HepG2 (cell line): ENCODE results near the gene SKP1. TPM values are rescaled to one million over a fixed set of nuclear protein-coding genes. Genes with fewer than 3 reads are reported as not detected.

Source experiments
- ATAC-seq: fragments of 200-7000 bp; cut with Tn5 transposase; 3 replicates; pipeline ENCODE4 v1.9.1; 2020; ENCODE audit warnings: mild to moderate bottlenecking, moderate library complexity
- BruUV-seq: library from RNA; stranded (reverse); fragments of 400-500 nt; replicated peaks from 2 replicates; lab custom pipeline; 2021; lab: Mats Ljungman, UMichigan
- CTCF ChIA-PET: fragments of 300-600 bp; formaldehyde crosslinking; extraction: SDS; loops from one replicate; lab custom pipeline; 2021; ENCODE audit warnings: low total read pairs, inconsistent platforms, low intra/inter-chr PET ratio; lab: Yijun Ruan, JAX
- POLR2A ChIA-PET: fragments of 350-600 bp; sonication (Branson Sonifier 250); formaldehyde crosslinking; loops from one replicate; lab custom pipeline; 2020; ENCODE audit warnings: antibody characterized with exemption, inconsistent platforms; lab: Yijun Ruan, JAX
- DNase-seq: peaks from one replicate; pipeline ENCODE4 v3.0.0-alpha.2; 2015; ENCODE audit warnings: low spot score
- FAIRE-seq: peaks from 3 replicates; lab custom pipeline; 2011; peaks lifted over from hg19 to GRCh38; lab: Jason Lieb, UNC
- H2AFZ ChIP-seq: one replicate; pipeline ENCODE4 v1.6.1; 2011; ENCODE audit warnings: low read length, inconsistent platforms
- H3K27ac ChIP-seq: fragments of 300-600 bp; 3 replicates; pipeline ENCODE4 v1.8.0; 2011; ENCODE audit warnings: mixed run types, mild to moderate bottlenecking, mixed read lengths, low read length, inconsistent platforms; ENCODE audit not compliant: insufficient read depth; ENCODE audit errors: extremely low read length
- H3K27me3 ChIP-seq, 2 experiments: fragments of 200-600 bp in 1 of 2; 2 replicates in 1 of 2; 3 replicates in 1 of 2; pipeline versions ENCODE4 v1.6.0 to v1.8.0; 2011; ENCODE audit warnings: low read length in 2 of 2, mild to moderate bottlenecking in 2 of 2, moderate library complexity in 2 of 2, inconsistent platforms in 1 of 2; ENCODE audit not compliant: insufficient read depth in 2 of 2, control insufficient read depth in 1 of 2
- H3K36me3 ChIP-seq, 2 experiments: fragments of 200-600 bp in 1 of 2; replicated peaks in 1 of 2; 2 replicates in 1 of 2; 3 replicates in 1 of 2; pipeline versions ENCODE4 v1.5.1 to v1.8.0; 2011; ENCODE audit warnings: low read length in 2 of 2, inconsistent platforms in 1 of 2; ENCODE audit not compliant: insufficient read depth in 2 of 2, control insufficient read depth in 1 of 2
- H3K4me1 ChIP-seq: 2 replicates; pipeline ENCODE4 v1.5.1; 2012; ENCODE audit warnings: low read length, inconsistent platforms; ENCODE audit not compliant: insufficient read depth
- H3K4me2 ChIP-seq: 2 replicates; pipeline ENCODE4 v1.6.0; 2011; ENCODE audit warnings: low read depth, low read length, inconsistent platforms
- H3K4me3 ChIP-seq, 3 experiments: fragments of 200-600 bp in 1 of 3; sonication (generic), shearing (Covaris generic) in 1 of 3; replicated peaks in 1 of 3; 2 replicates each; pipeline ENCODE4 v1.5.1; 2011 to 2016; ENCODE audit warnings: low read length in 3 of 3, inconsistent platforms in 2 of 3, low read depth in 2 of 3, mild to moderate bottlenecking in 2 of 3, control low read depth in 1 of 3, mixed read lengths in 1 of 3; ENCODE audit not compliant: insufficient read depth in 1 of 3
- H3K79me2 ChIP-seq: one replicate; pipeline ENCODE4 v1.6.1; 2011; ENCODE audit warnings: low read length, inconsistent platforms; ENCODE audit not compliant: insufficient read depth
- H3K9ac ChIP-seq: 2 replicates; pipeline ENCODE4 v1.6.0; 2011; ENCODE audit warnings: mild to moderate bottlenecking, low read depth, low read length, inconsistent platforms; ENCODE audit not compliant: insufficient read depth
- H3K9me3 ChIP-seq: 2 replicates; pipeline ENCODE4 v1.5.1; 2012; ENCODE audit warnings: mild to moderate bottlenecking, low read length
- H4K20me1 ChIP-seq: 2 replicates; pipeline ENCODE4 v1.6.0; 2011; ENCODE audit warnings: inconsistent platforms, mild to moderate bottlenecking, low read length, moderate library complexity; ENCODE audit not compliant: insufficient read depth
- ESRRA ChIP-seq: sonication (generic); formaldehyde crosslinking; IDR thresholded peaks from 2 replicates; pipeline ENCODE4 v1.5.1; 2020; ENCODE audit warnings: mild to moderate bottlenecking, low read depth, missing genetic modification reagents
- JARID2 ChIP-seq: sonication (generic); formaldehyde crosslinking; IDR thresholded peaks from 2 replicates; pipeline ENCODE4 v1.8.1; 2023; ENCODE audit warnings: missing genetic modification reagents, inconsistent platforms; ENCODE audit not compliant: insufficient replicate concordance
- MED8 ChIP-seq: sonication (generic); formaldehyde crosslinking; IDR thresholded peaks from 2 replicates; pipeline ENCODE4 v1.8.1; 2023; ENCODE audit warnings: mild to moderate bottlenecking, missing genetic modification reagents; ENCODE audit not compliant: insufficient replicate concordance
- NCOA5 ChIP-seq: sonication (generic); formaldehyde crosslinking; IDR thresholded peaks from 2 replicates; pipeline ENCODE4 v1.4.0; 2020; ENCODE audit warnings: missing genetic modification reagents
- RAD51 ChIP-seq: fragments of 450-650 bp; IDR thresholded peaks from 2 replicates; pipeline ENCODE4 v1.6.1; 2016; ENCODE audit warnings: borderline replicate concordance
- RARA ChIP-seq: IDR thresholded peaks from 2 replicates; pipeline ENCODE4 v1.6.1; 2016; ENCODE audit warnings: missing genetic modification reagents, missing compliant biosample characterization
- RXRB ChIP-seq: IDR thresholded peaks from 2 replicates; pipeline ENCODE4 v1.6.1; 2016; ENCODE audit warnings: borderline replicate concordance, missing genetic modification reagents, missing compliant biosample characterization
- SALL1 ChIP-seq: sonication (generic); formaldehyde crosslinking; IDR thresholded peaks from 2 replicates; pipeline ENCODE4 v1.8.0; 2022; ENCODE audit warnings: mild to moderate bottlenecking, missing genetic modification reagents
- STAG1 ChIP-seq: sonication (generic); formaldehyde crosslinking; IDR thresholded peaks from 2 replicates; pipeline ENCODE4 v1.4.0; 2020; ENCODE audit warnings: missing genetic modification reagents
- ZBTB7B ChIP-seq: sonication (generic); formaldehyde crosslinking; IDR thresholded peaks from 2 replicates; pipeline ENCODE4 v1.4.0; 2020; ENCODE audit warnings: missing genetic modification reagents
- ZNF570 ChIP-seq: sonication (generic); formaldehyde crosslinking; IDR thresholded peaks from 2 replicates; pipeline ENCODE4 v1.4.0; 2020; ENCODE audit warnings: mild to moderate bottlenecking, missing genetic modification reagents, borderline replicate concordance
- ZNF75D ChIP-seq: sonication (generic); formaldehyde crosslinking; IDR thresholded peaks from 2 replicates; pipeline ENCODE4 v1.8.1; 2023; ENCODE audit warnings: missing genetic modification reagents, mild to moderate bottlenecking, borderline replicate concordance
- WGBS: methylation state at CpG from one replicate; pipeline ENCODE4 v1.1.6; 2017; ENCODE audit warnings: low lambda C conversion rate; 5-methylcytosine and 5-hydroxymethylcytosine counted together
- in situ Hi-C: cut with HindIII; loops from 2 replicates; pipeline ENCODE4 v1.10.0; 2017; ENCODE audit warnings: low pct_unique_long_range_greater_than_20kb; ENCODE audit not compliant: extremely low pct_ligation_motif_present
- intact Hi-C: fragments of 100-400 bp; cut with micrococcal nuclease; formaldehyde crosslinking; loops from one replicate; pipeline ENCODE4 v1.10.0; 2022; ENCODE audit not compliant: unreplicated experiment
- polyA plus RNA-seq, 8 experiments: library from polyadenylated mRNA; depleted of rRNA in 3 of 8; stranded (reverse) in 7 of 8; unstranded in 1 of 8; fragments of >200 nt; fragmentation: Illumina TruSeq in 4 of 8; extraction: Trizol in 4 of 8; gene quantifications; 2 replicates each; pipeline versions ENCODE4 v1.2.1 to v1.2.3, GENCODE V29; 2011 to 2016; ENCODE audit warnings: low read depth in 4 of 8, missing spikeins in 1 of 8, mixed read lengths in 1 of 8; ENCODE audit not compliant: insufficient read depth in 1 of 8
- total RNA-seq, 5 experiments: library from RNA; depleted of rRNA; stranded (reverse); fragments of >200 nt; fragmentation: Illumina TruSeq; extraction: Trizol; gene quantifications; 2 replicates each; pipeline ENCODE4 v1.2.3, GENCODE V29; 2016; ENCODE audit warnings: low read depth in 1 of 5
- TF ChIP-seq, protein P1 (sequence below): IDR thresholded peaks from 2 replicates; pipeline ENCODE4 v1.6.1; 2016; ENCODE audit warnings: low read depth, missing genetic modification reagents, missing compliant biosample characterization
- TF ChIP-seq, protein P2 (sequence below): sonication (generic); formaldehyde crosslinking; IDR thresholded peaks from 2 replicates; pipeline ENCODE4 v1.5.1; 2020; ENCODE audit warnings: missing genetic modification reagents, mild to moderate bottlenecking, borderline replicate concordance

Gene SKP1
- total and polyA plus RNA-seq, 2 of the 13 experiments (the other 11 are each of a cell fraction or from before 2014, with no cell fraction given), result 134 to 340 TPM

DNA sequence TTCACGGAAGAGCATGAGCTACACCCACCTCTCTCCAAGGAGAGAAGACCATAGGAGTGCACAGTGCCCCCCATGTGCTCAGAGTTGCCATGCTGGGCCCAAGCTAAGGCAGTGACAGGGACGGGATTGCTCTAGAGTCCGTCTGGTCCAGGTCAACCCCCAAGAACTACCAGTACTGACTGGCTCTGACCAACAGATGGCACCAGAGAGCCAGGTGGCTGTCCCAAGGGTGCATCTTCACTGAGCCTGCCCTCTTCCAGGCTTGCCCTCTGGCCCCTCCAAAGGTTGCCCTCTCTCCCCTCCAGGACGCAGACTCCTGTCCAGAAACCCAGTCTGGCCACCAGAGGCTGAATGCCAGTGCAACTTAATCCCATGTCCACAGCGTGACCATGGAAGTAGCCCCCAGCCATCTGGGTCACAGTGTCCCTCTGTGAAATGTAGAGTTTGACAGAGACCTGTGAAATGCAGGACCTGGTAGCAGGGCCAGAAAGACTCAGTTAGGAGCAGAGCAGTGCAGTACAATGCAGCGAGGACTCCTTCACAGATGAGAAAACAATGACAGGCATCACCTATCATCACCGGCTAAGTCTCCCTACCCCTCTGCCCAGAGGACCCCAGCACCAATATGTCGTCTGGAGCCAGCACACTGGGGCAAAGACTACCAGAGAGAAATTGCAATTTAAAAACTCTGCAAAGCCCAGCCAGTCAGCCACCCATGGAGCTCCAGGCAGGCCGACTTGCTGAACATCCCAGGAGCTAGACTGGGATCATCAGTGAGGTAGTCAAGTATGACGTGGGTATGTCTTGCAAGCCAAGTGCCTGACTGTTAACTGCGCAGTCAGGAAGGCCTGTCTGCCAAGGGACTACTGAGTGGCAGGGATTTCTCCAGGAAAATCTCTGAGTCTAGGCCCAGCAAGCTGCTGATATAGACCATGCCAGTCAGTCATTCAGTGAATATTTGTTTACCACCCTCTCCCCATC, 7.7 kb upstream of the SKP1 start:
- peak; percentile 91 for FAIRE-seq
- CTCF ChIA-PET, result interaction anchor here (3.6 kb wide), 1 partner anchor 105 kb away, joined by 48 read pairs; no protein-coding TSS in a partner anchor
- ATAC-seq, result peak; percentile 87
- H3K27ac ChIP-seq, result no peak overlapping the region
- 60% methylated on average over 7 of the region's 11 CpGs for WGBS
- intact Hi-C loops (loop anchor here (1.0 to 10.0 kb wide), 2 partner anchors 105 to 200 kb away; no protein-coding TSS in a partner anchor), in situ Hi-C loops (loop anchor here (5.0 to 25.0 kb wide), 2 partner anchors 103 to 403 kb away; no protein-coding TSS in a partner anchor)
- H3K4me3 ChIP-seq, result no peak overlapping the region
- no peak overlapping the region for H2AFZ ChIP-seq
- DNase-seq, result peak; percentile 62
- H3K4me2 ChIP-seq, result peak overlapping the region; percentile 52
- H3K36me3 ChIP-seq, result no peaks in the 10 kb centered on the region
- no peak overlapping the region for H3K9ac ChIP-seq
- peaks cover 30% of the 10 kb centered on the region for H3K4me1 ChIP-seq
- H3K27me3 ChIP-seq, result no peaks in the 10 kb centered on the region
- no TSS peak for BruUV-seq
- POLR2A ChIA-PET, result interaction anchor here (1.0 kb wide), 1 partner anchor 41 kb away, joined by 3 read pairs; the partner anchor contains the start of gene PPP2CA
- no peaks in the 10 kb centered on the region for H3K79me2 ChIP-seq
- H3K9me3 ChIP-seq, result no peaks in the 10 kb centered on the region
- no peaks in the 10 kb centered on the region for H4K20me1 ChIP-seq
- TF ChIP-seq ZNF570, result no peak
- no peak for TF ChIP-seq RARA
- no peak for TF ChIP-seq MED8 (CRISPR knock-in tag)
- no peak for TF ChIP-seq RAD51
- TF ChIP-seq RXRB, result peak; percentile 40; the same call in 1 of the 2 replicates
- TF ChIP-seq ZNF75D, result no peak
- TF ChIP-seq JARID2 (CRISPR knock-in tag), result no peak
- no peak for TF ChIP-seq NCOA5
- TF ChIP-seq, protein P1, sequence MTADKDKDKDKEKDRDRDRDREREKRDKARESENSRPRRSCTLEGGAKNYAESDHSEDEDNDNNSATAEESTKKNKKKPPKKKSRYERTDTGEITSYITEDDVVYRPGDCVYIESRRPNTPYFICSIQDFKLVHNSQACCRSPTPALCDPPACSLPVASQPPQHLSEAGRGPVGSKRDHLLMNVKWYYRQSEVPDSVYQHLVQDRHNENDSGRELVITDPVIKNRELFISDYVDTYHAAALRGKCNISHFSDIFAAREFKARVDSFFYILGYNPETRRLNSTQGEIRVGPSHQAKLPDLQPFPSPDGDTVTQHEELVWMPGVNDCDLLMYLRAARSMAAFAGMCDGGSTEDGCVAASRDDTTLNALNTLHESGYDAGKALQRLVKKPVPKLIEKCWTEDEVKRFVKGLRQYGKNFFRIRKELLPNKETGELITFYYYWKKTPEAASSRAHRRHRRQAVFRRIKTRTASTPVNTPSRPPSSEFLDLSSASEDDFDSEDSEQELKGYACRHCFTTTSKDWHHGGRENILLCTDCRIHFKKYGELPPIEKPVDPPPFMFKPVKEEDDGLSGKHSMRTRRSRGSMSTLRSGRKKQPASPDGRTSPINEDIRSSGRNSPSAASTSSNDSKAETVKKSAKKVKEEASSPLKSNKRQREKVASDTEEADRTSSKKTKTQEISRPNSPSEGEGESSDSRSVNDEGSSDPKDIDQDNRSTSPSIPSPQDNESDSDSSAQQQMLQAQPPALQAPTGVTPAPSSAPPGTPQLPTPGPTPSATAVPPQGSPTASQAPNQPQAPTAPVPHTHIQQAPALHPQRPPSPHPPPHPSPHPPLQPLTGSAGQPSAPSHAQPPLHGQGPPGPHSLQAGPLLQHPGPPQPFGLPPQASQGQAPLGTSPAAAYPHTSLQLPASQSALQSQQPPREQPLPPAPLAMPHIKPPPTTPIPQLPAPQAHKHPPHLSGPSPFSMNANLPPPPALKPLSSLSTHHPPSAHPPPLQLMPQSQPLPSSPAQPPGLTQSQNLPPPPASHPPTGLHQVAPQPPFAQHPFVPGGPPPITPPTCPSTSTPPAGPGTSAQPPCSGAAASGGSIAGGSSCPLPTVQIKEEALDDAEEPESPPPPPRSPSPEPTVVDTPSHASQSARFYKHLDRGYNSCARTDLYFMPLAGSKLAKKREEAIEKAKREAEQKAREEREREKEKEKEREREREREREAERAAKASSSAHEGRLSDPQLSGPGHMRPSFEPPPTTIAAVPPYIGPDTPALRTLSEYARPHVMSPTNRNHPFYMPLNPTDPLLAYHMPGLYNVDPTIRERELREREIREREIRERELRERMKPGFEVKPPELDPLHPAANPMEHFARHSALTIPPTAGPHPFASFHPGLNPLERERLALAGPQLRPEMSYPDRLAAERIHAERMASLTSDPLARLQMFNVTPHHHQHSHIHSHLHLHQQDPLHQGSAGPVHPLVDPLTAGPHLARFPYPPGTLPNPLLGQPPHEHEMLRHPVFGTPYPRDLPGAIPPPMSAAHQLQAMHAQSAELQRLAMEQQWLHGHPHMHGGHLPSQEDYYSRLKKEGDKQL (CRISPR knock-in tag), result no peak
- TF ChIP-seq ESRRA (CRISPR knock-in tag), result 0 out of 2 replicates have a peak, but pooled peaks have one; percentile 26
- peak; percentile 60 for TF ChIP-seq SALL1 (CRISPR knock-in tag)
- peak; percentile 93 for TF ChIP-seq STAG1 (CRISPR knock-in tag)
- TF ChIP-seq ZBTB7B (CRISPR knock-in tag), result no peak
- TF ChIP-seq, protein P2, sequence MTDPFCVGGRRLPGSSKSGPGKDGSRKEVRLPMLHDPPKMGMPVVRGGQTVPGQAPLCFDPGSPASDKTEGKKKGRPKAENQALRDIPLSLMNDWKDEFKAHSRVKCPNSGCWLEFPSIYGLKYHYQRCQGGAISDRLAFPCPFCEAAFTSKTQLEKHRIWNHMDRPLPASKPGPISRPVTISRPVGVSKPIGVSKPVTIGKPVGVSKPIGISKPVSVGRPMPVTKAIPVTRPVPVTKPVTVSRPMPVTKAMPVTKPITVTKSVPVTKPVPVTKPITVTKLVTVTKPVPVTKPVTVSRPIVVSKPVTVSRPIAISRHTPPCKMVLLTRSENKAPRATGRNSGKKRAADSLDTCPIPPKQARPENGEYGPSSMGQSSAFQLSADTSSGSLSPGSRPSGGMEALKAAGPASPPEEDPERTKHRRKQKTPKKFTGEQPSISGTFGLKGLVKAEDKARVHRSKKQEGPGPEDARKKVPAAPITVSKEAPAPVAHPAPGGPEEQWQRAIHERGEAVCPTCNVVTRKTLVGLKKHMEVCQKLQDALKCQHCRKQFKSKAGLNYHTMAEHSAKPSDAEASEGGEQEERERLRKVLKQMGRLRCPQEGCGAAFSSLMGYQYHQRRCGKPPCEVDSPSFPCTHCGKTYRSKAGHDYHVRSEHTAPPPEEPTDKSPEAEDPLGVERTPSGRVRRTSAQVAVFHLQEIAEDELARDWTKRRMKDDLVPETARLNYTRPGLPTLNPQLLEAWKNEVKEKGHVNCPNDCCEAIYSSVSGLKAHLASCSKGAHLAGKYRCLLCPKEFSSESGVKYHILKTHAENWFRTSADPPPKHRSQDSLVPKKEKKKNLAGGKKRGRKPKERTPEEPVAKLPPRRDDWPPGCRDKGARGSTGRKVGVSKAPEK (CRISPR knock-in tag), result no peak
